ENCODE results near the gene TMEM203. TPM values are rescaled to one million over a fixed set of nuclear protein-coding genes. Genes with fewer than 3 reads are reported as not detected.

Gene TMEM203
- total RNA-seq, 1 experiment from 2014 or later, result 38.8 TPM

DNA sequence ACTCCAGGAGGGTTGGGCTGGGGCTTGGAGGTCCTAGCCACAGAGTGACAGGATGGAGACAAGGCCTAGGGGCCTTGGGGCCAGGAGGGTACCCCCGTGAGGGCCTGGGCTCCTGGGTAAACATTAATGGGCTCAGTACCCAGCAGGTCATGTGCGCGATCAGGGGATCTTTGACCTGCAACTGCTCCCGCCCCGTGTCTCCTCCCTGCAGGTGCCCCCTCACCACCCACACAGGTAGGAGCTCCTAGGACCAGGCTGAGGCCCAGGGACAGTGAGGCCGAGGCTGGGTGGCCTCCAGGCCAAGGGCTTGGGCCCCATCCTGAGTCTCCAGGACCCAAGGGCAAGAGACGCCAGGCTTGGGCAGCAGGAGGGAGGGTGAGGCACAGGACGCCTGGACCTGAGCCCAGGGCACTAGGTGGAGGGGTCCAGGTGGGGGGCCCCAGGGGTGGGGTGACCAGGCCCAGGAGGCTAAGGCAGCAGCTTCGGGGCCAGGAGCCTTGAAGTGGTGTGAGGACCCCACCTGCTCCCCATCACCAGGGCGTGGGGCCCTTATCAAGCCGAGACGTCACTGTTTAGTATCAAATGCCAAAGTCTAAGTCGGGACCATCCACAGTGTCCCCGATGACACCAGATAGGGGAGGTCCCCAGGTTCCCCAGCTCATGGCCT, 25.4 kb upstream of the TMEM203 start, which contains the start of gene SLC34A3:
Gene SLC34A3 (plus strand): TSS at position 197 of the 667 bp plus-strand sequence. CDS start 802 bp downstream, outside the sequence.
- DNase-seq (ENCODE audit: extremely low read depth, low read depth), result no peak

DNA sequence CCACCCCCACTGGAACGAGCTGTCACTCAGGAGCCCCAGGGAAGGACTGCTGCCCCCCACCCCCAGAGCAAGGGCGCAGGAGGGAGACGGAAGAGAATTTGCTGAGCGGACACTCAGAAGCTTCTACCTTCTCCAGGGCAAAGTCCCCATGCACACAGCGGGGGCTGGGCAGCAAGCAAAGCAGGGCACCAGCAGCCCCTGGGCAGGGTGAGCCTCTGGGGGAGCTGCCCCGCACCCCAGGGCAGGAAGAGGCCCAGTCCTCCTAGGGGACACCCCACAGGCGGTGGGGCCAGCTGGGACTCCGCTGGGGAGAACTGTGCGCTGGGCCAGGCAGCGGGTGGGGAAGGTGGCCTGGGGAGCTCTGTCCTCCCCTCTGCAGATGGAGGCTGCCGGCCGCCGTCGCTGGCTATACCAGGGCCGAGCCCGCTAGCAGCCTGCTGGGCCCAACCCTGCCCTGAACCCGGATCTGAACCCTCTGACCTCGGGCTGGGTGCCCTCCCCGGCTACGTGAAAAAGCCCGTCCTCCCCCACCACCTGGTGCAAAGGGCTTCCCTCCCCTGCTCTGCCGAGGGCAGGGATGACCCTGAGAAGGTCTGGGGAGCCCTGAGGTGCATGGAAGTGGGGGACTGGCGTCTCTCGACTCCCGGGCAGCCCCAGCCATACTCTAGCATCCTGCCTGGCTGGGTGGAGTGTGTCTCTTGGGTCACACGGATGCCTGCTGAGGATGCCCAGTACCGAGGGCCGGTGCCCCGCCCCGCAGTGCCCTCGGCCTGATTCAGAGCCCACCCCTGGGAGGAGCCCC, 24.7 kb upstream of the TMEM203 start:
- DNase-seq (ENCODE audit: extremely low read depth, low read depth), result no peak

DNA sequence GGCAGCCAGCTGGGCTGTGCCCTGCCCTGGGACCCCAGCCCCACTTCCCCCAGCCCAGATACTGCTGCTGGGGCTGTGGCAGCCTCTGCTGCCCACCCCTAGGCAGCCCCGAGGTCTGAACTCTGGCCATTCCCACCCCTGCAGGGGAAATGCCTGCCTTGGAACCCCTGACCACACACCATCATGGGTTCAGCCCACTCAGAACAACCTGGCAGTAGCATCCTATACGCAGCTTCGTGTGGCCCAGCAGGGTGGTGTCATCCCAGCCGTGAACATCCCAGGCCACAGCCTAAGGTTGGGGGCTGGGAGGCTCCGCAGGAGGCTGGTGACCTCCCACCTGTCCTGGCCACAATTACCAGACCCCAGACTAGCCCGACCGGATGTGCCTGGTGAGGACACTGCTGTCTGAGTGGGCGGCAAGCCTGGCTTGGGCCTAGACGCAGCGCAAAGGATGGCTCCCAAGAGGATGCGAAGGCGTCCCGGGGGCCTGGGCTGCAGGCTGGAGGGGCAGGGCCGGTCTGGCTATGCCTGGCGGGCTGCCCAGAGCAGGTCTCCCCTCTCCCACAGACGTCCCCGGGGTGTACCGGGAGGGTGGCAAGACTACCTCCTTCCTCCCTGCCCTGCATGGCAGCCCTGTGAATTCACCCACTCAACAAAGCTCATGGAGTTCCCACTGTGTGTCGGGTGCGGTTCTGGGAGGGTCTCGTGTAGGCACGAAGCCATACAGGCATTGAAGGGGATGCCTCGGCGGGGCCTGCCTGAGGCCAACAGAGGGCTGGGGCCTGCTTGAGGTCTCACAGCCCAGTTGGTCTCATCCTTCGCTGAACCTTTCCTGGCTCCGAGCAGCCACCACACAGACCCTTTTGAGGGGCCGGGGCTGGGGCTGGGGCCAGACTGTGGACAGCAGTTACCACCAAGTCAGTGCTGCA, 23.8 kb upstream of the TMEM203 start:
- DNase-seq (ENCODE audit: extremely low read depth, low read depth), result no peak

DNA sequence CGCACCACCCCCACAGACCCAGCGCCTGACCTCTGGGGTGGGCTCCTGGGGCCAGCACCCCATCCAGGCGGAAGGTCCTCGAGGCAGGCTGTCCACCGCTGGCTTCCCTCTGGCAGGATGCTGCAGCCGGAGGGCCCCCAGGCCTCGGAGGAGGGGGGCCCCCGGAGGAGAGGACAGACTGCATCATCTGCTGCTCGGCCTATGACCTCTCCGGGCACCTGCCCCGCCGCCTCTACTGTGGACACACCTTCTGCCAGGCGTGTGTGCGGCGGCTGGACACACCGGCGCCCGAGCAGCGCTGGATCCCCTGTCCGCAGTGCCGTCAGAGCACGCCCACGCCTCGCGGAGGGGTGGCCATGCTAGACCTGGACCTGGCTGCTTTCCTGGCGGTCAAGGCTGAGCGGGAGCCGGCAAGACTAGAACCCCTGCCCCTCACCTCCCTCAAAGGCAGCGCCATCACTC, 23.1 kb upstream of the TMEM203 start:
- DNase-seq (ENCODE audit: extremely low read depth, low read depth), result no peak

DNA sequence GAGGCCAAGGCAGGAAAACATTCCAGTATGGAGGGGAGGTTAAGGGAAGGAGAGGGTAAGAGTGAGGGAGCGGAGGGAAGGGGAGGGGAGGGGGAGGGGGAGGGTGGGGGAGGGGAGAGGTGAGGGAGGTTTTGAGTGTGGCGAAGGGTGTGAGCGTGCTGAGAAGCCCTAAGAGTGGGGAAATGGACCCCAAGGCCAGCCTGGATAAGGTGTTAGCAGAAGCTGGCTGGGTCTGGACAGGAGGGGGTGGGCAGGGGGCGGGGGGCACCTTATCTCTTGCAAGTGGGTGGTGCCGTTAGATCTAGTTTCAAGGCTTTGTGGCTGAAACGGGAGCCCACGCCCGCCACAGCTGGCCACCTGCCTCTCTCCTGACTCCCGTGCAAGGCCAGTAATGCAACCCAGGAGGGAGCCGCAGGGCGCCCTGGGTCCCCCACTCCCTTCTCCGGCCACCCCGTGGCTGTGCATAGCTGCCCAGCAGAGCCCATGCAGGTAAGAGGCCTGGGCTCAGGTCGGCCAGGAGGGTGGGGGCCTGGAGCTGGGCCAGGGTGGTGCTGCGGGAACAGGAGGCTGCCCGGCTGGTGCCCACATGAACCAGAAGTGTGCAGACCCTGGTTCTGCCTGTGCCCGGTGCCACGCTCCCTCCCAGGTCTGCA, 22.5 kb upstream of the TMEM203 start:
- no peak for DNase-seq (ENCODE audit: extremely low read depth, low read depth)

DNA sequence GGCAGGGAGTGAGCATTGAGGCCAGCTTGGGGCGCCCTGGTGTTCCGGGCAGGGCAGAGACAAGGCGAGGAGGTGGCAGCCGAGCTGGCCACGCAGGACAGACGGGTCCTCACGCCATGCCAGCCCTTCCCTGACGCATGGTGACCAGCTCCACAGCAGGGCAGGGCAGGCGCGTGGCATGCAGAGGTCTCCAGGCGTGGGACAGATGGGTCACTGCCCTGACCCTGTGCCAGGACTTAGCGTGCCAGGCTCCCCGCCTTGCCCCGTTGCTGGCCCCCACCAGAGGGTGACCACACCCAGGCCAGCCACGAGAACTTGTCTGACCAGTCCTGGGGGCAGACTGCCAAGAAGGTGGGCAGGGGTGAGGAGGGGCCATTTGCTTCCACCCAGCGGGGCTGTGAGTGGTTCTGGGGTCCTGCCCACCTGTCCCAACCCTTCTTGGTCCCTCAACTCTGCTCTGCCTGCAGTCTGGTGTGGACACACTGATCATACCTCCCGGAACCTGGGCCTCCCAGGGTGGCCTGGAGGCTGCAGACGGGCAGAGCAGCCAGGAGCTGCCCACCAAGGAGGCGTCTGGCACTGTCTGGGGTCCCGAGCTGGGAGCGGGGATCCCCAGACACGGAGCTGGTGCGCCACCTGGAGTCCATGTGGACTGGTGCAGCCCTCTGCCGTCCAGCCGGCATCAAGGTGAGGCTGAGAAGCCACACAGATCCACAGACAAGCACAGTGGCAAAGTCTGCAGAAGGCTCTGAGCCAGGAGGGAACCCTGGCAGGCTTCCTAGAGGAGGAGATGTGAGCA, 21.8 kb upstream of the TMEM203 start, which contains the start of gene RNF224:
Gene RNF224 (plus strand): TSS at position 449 of the 799 bp plus-strand sequence. CDS start 834 bp downstream, outside the sequence.
- DNase-seq (ENCODE audit: extremely low read depth, low read depth), result peak; percentile 77

DNA sequence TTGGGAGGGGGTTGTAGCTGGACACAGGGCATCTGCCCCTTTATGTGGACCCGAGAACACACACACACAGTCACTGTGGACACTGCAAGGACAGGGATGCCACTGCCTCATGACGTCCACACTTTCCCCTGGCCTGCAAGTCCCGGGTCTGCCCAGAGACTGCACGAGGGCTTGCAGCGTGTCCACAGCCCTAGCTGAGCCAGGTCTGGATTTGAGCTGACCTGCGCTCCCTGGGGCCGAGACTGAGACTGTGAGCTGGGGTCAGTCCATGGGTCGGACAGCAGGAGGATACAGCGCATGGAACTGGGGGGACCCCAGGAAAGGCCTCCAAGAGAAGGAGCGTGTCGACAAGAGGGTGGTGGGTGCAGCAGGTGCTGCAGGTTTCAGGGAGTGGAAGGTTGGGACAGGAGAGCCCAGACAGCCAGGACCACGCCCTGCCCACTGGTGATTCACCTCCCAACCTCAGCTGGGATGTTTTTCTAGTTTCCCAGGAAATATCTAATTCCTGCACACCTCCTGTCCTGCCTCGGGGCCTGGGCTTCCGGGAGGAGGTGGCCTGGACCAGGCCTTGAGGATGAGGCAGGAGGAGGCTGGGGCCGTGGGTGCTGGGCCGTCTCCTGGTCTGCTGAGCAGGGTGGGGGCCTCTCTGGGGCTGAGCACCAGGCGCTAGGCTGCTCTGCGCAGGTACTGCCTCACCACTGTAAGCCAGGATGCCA, 21.0 kb upstream of the TMEM203 start:
- DNase-seq (ENCODE audit: extremely low read depth, low read depth), result no peak

DNA sequence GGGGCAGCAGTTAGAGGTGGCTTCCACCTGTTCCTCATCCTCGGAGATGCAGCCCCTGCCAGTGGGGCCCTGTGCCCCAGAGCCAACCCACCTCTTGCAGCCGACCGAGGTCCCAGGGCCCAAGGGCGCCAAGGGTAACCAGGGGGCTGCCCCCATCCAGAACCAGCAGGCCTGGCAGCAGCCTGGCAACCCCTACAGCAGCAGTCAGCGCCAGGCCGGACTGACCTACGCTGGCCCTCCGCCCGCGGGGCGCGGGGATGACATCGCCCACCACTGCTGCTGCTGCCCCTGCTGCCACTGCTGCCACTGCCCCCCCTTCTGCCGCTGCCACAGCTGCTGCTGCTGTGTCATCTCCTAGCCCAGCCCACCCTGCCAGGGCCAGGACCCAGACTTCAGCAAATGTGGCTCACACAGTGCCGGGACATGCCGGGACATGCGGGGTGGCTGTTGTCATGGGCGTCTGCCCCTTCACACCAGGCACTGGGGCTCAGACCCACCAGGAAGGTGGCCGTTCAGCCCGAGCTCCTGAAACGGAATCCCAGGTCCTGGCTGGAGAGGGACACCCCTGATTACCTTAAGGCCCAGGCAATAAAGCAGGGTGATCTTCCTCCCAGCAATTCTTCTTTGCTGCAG, 20.4 kb upstream of the TMEM203 start:
- no peak for DNase-seq (ENCODE audit: extremely low read depth, low read depth)

DNA sequence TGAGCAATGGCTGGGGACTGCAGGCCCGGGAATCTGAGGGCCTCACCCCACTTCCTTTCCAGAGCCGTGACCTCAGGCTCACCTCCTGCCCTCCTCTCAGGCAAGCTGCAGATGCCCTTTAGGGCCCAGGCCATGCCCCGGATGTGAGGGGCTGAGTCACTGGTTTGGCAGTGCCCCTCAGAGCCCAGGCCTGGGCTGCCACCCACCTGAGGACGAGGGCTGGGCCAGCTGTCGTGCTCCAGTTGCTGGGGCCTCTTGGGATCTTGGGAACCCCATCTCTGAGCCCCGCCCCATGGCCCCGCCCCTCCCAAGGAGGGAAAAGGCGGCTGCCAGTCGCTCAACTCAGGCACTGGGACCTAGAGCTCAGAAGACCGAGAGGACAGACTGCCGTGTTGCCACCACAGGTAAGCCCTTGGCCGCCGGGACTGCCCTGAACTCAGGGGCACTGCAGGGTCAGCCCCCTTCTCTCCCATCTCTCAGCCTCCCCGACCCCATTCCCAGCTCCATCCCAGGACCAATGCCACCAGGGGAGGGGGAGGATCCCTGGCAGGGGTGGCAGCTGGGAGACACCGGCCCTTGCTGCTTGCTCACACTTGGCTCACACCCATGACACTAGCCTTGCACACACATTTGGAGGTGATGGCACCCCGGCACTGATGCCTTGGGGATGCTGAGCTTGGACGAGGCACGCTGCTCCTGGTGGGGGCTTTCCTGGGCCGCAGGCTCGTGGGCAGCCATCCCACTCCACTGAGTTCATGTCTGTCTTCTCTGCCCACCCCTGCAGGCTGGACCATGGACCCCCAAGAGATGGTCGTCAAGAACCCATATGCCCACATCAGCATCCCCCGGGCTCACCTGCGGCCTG, 19.6 kb upstream of the TMEM203 start, which contains the start of gene CYSRT1:
Gene CYSRT1 (plus strand): TSS at position 345 of the 865 bp plus-strand sequence. CDS start 448 bp downstream, at position 793.
- no peak for DNase-seq (ENCODE audit: extremely low read depth, low read depth)

DNA sequence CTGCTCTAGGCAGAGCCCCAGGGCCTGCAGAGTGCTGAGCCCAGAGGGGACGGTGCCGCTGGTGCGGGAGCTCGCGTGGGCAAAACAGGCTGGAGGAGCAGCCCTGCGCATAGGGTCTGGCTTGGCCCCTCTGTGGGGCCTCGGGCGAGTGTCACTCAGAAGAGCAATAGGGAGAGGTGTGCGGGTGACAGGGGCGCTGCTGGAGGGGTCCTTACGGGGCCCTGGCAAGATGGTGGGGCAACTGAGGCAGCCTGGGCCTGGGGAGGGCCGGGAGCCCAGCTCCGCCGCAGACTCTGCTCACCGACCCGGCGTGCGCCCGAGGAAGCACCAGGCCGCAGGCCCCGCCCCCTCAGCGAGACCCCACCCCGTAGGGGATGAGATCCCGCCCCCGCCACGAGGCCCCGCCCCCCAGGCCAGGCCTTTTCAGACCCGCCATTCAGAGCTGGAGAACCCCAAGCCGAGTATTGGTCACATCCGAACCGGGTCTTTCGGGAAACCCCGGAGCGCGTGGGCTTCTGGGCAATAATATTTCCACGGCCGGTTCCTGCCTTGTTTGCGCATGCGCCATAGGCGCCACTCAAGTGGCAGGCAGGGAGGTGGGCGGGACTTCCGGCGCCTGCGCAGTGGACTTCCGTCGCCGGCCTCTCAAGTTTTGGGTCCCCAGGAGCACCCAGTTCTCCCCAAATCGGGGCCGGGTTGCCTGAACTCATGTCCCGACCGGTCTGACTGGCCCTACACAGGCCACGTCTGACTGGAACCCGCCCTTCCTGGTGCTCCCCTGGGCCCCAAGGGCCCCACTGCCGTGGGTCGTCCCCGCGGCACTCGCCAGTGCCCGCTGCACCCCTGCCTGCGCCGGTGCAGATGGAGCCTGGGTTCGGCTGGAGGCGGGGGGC, 17.9 kb upstream of the TMEM203 start:
- DNase-seq (ENCODE audit: extremely low read depth, low read depth), result peak; percentile 99

DNA sequence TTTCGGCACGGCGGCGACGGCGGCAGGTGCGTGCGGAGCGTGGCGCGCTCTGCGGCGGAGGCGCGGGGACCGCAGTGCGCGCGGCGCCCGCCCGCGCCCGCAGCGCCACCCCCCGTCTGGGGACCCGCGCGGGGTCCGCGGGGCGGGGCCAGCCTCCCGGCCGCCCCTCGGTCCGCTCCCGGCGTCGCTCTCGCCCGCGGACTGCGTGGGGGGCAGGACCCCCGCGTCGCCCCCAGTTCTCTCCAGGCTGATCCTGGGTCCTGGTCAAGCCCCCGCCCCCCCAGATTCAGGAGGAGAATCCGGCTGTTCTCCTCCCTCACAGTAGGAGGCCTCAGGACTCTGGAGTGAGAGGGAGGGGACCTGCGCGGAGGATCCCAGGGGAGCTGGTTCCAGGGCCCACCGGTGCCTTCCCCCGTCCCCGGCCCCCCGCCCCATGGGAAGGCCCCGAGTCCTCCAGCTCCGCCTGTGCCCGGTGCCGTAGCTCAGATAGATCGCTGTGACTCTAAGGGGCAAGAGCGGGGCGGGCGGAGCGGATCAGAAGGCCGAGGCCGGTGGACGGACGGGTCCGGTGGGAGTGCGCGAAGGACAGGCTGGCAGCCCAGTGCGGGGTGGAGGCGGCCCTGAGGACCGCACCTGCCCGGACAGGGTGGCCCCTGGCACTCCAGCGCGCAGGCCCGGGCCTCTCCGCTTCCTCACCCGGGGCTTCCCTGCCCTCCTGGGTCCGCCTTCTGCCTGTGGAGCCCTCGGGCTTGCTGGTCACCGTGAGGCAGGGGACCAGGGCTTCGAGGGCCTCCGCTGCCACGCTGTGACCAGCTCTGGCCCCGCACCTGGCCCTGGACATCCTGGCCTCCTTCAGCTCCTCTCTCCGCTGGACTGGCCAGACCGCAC, 17.0 kb upstream of the TMEM203 start, which contains the start of gene RNF208:
Gene RNF208 (minus strand): TSS at position 51 of the 888 bp plus-strand sequence. CDS start 1,028 bp downstream, outside the sequence.
- DNase-seq (ENCODE audit: extremely low read depth, low read depth), result no peak

DNA sequence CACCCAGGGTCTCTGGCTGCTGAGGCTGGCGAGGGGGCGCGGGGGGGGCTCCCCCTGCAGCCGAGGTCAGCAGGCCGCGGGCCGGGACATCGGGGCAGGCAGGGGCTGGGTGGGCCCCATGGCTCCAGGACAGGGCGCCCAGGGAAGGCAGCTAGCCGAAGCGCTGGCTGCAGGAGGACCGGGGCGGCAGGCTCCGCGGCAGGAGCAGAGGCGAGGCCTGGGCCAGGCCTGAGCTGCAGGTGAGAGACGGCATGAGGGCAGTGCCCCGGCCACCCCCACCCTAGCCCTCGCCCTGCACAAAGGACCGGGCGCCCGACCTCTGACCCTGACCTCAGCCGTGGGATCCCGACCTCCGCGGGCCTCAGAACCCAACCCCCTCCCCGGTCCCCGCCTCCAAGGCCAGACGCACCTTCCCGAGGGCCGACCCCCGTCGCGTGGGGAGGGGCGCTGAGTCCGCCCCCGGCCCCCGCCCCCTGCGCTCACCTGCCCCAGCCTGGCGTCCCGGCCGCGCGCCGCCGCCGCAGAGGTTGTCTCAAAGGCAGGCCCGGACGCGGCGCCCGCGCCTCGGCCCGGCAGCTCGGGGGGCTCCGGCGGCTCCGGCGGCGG, 16.2 kb upstream of the TMEM203 start:
- no peak for DNase-seq (ENCODE audit: extremely low read depth, low read depth)

DNA sequence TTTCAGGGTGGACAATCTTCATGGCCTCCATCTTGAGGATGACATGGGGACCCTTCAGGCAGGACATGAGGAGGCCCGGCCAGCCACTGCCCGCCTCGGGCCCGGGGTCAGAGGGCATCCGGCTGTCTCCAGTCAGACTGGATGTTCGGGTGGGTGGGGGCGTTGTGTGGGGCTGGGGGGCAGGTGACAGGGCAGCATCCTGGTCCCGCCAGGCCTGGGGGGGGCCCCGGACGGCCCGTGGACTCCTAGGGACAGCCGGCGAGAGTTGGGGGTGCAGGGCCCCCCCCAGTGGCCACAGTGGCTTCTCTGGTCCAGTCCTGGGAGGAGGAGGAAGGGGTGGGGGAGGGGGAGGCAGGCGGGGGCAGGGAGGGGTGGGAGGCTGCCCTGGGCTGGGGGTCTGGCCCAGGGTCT, 15.7 kb upstream of the TMEM203 start:
- no peak for DNase-seq (ENCODE audit: extremely low read depth, low read depth)

DNA sequence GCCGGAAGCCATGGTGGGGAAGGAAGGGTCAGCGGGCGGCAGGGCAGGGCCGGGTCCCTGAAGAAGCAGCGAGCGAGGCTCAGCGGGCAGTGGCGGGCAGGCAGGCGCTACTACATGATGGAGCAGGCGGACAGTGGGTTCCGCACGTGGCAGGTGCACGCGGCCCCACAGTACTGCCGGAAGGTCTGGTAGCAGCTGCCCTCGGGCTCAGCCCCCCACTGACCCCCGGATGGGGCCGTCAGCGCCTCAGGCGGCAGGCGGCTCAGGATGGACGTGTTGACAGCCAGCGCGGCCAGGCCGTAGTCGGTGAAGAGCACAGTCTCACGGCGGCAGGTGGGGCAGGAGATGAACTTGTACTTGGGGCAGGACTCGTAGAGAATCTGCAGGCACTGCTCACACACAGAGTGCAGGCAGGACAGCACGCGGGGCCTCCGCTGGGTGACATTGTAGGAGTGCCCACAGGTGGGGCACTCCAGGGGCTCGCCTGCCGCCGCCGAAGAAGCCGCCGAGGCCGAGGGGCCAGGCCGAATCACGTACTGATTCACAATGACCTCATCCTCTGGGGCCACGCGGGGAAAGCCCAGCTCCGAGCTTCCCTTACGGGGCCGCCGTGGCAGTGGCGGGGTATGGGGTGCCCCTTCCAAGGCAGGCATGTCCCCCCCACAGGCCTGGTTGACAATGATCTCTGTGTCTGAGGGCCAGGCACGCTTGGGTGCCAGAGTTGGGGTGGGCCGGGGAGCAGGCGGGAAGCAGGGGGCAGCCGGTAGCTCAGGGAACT, 15.1 kb upstream of the TMEM203 start:
- no peak for DNase-seq (ENCODE audit: extremely low read depth, low read depth)
